Mesenteric fat pad (tissue), 1 donor: ENCODE measurements around the gene KIF13A. TPM values are rescaled to one million over a fixed set of nuclear protein-coding genes. Genes with fewer than 3 reads are reported as not detected.
"Not testable (repeated sequence)": the region's sequence is repeated elsewhere in the genome, so short reads cannot be mapped to it uniquely, and the experiment has no call there.

Experiments used
- DNase-seq: peaks from one replicate; pipeline ENCODE4 v3.0.0-alpha.2; 2020; ENCODE audit warnings: low spot score
- total RNA-seq: library from RNA; stranded (reverse); fragmentation: NEBNext Ultra II Directional; extraction: Animal tissue kit (Norgen Biotek cat#: 25700); gene quantifications from one replicate; pipeline ENCODE4 v1.2.1, GENCODE V29; 2021
- donor health status: DM: yes; HTN: yes; CAD: no.

Gene KIF13A
- total RNA-seq, 1 donor from 2014 or later, result 48.5 TPM

DNA sequence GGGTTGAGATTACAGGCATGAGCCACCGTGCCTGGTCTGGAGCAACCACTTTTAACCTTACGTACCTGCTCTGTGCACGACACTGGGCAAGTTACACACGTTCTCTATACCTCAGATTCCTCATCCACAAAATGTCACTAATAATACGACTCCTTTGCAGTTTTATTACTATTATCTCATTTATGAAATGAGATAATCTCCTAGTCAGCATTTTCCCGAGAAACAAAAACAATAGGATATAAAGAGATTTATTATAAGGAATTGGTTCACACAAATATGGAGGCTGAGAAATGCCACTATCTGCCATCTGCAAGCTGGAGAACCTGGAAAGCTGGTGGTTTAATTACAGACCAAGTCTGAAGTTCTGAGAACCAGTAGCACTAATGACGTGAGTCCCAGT, 12.0 kb upstream of the KIF13A start:
- DNase-seq, result no peak

- no peak for DNase-seq
Measured at GRCh38 chr6:17998442-17998841, 11.0 kb upstream of the KIF13A start.

- no peak for DNase-seq
Measured at GRCh38 chr6:17998003-17998402, 10.6 kb upstream of the KIF13A start.

DNA sequence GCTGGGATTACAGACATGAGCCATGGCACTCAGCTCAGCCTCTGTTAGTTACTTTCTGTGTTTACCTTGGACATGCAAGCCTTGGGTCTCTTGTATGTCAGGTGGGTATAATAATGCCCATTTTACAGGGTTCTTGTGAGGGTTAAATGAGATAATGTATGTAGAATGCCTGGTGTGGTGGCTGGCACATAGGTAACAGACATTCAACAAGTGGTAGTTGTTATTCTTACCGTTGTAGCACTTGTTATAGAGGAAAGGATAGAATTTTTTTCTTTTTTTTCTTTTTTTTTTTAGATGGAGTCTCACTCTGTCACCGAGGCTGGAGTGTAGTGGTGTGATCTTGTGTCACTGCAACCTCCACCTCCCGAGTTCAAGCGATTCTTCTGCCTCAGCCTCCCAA, 8.0 kb upstream of the KIF13A start:
- DNase-seq, result no peak

DNA sequence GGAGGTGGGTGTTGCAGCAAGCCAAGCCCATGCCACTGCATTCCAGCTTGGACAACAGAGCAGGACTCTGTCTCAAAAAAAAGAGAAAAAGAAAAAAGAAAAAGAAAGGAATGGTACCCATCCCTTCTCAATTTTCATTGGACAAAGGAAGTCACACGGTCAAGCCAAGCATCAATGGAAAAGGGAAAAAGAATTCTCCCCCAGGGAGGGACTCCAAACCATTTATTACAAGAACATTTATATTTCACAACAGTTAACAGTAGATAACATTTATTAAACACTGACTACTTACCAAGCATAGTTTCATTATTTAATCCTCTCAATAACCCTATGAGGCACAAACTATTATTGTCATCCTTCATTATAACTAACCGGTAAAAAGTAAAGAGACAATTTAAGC, 6.6 kb upstream of the KIF13A start:
- no peak for DNase-seq

- no peak for DNase-seq
Measured at GRCh38 chr6:17988422-17988944, 1.0 kb upstream of the KIF13A start.

DNA sequence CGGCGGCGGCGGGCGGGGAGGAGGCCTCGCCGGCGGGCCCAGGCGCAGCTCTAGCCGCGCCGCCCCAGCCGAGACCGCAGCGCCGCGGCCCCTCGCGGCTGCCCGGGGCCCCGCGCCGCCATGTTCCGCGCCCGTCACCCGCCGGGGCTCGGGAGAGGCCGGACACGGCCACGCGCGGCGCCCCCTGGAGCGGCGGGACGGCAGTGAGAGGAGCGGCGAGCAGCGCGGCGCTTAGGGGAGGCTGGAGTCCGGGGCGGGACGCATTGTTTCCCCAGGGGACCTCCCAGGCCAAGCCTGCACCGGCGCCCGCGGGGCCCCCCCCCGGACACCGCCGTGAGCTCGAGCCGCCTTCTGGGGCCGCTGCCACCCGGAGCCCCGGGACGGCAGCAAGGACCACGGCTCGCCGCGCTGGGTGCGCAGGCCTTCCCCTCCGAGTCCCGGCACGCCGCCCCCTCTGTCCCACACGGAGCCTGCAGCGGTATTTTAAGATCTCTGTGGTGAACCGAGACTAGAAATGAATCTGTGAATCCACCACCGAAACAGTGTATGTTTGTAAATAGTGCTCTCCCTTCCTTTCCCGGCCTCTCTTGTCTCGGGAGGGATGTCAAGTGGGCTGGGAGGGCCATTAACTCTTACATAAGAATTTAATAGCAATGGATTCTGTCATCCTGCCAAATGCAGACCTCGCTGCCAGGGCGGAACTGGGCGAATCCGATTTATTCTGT, 424 bp upstream of the KIF13A start:
- DNase-seq, result peak; percentile 90

DNA sequence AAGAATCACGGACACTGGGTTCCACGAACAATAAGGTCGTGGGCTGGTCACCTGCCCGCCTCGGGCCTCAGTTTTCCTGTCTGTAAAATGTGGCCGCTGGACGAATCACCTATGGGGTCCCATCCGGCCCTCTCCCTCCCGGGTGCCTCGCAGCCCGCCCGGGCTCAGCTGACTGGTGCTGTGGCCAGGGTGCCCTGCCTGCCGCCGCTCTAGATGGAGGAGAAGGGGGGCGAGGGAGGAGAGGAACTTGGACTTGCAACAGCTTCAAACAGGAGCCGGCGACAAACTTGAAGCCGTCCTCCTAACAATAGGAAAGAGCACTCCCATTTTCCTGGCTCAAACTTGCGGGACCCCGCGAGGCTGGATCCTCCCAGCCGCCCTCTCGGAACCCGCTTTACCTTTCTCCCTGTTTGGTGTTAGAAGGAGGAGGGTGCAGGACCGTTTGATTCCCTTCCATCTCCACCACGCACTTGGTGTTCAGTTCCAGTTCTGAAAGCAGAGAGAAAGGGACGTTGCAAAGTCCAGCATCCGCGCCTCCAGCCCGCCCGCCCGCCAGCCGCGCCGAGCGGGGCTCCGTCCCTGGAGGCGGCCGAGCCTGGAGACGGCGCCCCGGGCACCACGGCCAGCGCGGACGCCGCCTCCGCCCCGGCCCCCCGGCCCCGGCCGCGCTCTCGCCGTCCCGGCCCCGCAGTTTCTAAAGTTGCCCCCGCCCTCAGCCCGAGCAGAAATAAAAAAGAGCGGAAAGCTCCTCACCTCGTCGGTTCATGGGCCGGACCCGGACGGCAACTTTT, 584 bp downstream of the KIF13A start:
- DNase-seq, result peak; percentile 91

DNA sequence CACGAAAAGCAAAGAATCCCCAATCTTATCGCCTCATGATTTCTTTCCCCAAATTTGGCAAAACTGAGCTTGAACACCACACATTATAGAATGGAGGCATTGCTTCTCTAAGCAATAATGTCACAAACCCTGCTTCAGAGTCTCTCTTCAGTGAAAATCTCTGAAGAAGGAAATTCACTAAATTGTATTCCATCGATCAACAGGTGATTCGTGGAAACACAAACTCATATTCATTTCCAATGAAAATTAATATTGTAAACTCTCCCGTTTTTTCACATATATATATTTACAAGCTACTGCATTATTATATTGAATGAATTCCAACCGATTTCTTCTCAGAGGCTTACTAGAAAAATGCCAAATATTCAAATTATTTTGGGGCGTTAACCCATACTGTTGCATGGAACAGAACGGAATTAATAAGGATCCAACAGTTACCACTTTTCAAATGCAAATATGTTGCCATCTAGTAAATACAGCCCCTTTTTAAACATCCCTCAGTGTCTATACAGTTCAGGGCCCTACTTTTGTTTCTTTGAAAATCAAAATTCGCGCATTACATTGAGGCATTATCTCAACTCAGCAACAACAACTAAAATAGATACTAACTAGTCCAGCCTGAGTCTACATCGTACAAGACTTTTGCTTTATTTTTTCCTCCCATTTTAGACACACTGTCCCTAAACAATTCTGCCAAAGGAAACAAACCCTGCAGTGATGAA, 1.3 kb downstream of the KIF13A start:
- DNase-seq, result no peak

GRCh38 chr6:17984812-17985670, 2.4 kb downstream of the KIF13A start:
- DNase-seq, result no peak

GRCh38 chr6:17984399-17984798, 3.0 kb downstream of the KIF13A start:
- no peak for DNase-seq

DNA sequence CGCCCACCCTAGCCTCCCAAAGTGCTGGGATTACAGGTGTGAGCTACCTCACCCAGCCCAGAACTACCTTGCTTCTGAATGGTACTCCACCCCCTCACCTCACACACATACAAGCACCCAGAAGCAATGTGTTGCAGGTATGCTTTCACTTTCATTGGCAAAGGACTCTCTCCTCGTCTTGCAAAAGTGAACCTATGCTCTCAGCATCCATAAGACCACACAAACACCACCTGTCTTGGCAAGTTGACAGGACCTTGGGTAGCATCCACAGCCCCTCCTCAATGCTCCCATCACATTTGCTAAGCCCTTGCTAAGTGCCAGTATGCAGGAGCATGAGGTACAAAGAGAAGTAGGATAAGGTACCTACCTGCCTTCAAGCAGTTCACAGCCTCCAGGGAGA, 3.7 kb downstream of the KIF13A start:
- no peak for DNase-seq

- no peak for DNase-seq
Measured at GRCh38 chr6:17980329-17980728, 7.1 kb downstream of the KIF13A start.

DNA sequence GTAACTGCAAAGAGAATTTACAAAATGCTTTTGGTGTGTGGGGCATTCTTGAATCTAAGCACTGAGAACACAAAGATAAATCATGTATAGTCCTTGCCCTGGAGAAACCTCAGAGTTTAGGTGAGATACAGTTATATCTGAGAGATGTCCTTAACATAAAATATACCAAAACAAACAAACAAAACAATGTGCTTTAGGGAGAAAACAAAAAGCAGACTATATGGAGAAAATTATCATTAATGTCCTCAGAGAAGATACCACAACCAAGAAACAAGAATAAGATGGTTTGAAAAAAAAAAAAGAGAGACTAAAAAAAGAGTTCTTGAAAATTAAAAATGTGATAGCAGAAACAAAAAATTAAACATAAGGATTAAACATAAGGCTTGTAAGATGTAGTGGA, 8.0 kb downstream of the KIF13A start:
- DNase-seq, result no peak

DNA sequence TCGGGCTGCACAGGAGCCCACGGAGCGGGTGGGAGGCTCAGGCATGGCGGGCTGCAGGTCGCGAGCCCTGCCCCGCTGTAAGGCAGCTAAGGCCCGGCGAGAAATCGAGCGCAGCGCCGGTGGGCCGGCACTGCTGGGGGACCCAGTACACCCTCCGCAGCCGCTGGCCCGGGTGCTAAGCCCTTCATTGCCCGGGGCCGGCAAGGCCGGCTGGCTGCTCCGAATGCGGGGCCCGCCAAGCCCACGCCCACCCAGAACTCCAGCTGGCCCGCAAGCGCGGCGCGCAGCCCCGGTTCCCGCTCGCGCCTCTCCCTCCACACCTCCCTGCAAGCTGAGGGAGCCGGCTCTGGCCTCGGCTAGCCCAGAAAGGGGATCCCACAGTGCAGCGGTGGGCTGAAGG, 11.2 kb downstream of the KIF13A start:
- not testable (repeated sequence) for DNase-seq

DNA sequence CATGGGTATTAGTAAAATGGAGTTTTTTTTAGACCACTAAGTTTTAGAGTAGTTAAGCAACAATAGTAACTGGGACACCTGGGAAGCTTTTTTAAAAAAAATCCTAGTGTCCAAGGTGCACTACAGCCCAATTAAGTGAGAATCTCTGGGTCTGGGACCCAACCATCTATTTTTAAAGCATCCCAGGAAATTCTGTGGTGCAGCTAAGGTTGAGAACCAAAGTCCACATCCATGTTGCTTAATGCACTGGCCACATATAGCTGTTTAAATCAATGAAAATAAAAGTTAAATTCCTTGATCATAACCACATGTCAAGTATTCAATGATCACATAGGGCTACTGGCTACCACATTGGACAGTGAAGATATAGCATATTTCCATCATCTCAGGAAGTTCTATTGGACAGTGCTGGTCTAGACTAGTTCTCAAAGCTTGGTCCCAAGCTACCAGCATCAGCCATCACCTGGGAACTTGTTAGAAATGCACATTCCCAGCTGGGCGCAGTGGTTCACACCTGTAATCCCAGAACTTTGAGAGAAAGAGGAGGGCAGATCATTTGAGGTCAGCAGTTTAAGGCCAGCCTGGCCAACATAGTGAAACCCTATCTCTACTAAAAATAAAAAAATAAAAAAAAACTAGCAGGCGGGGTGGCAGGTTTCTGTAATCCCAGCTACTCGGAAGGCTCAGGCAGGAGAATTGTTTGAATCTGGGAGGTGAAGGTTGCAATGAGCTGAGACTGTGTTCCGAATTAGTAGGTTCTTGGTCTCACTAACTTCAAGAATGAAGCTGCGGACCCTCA, 12.7 kb downstream of the KIF13A start:
- DNase-seq, result no peak

GRCh38 chr6:17972978-17973622, 14.3 kb downstream of the KIF13A start:
- no peak for DNase-seq

- DNase-seq, result no peak
Measured at GRCh38 chr6:17972074-17972952, 15.1 kb downstream of the KIF13A start.
